Astrocyte (in vitro differentiated cells and primary cell): ENCODE results near the gene CD160. TPM values are rescaled to one million over a fixed set of nuclear protein-coding genes. Genes with fewer than 3 reads are reported as not detected.
A peak's percentile ranks its signal among the peaks of the same experiment; 100 is the strongest.
"Not testable (repeated sequence)": the region's sequence is repeated elsewhere in the genome, so short reads cannot be mapped to it uniquely, and the experiment has no call there.

ENCODE experiments used
- DNase-seq: peaks from one replicate; pipeline ENCODE4 v3.0.0-alpha.2; 2010; ENCODE audit warnings: low read depth
- FAIRE-seq: peaks from 2 replicates; lab custom pipeline; 2011; peaks lifted over from hg19 to GRCh38; lab: Jason Lieb, UNC
- H2AFZ ChIP-seq: 2 replicates; pipeline ENCODE4 v1.6.0; 2012; ENCODE audit warnings: low read depth, low read length, inconsistent platforms
- H3K27ac ChIP-seq: 2 replicates; pipeline ENCODE4 v1.5.1; 2011; ENCODE audit warnings: low read depth, low read length, inconsistent platforms
- H3K27me3 ChIP-seq: 2 replicates; pipeline ENCODE4 v1.6.0; 2011; ENCODE audit warnings: low read length, inconsistent platforms; ENCODE audit not compliant: insufficient read depth
- H3K36me3 ChIP-seq: 2 replicates; pipeline ENCODE4 v1.5.1; 2011; ENCODE audit warnings: low read length, inconsistent platforms; ENCODE audit not compliant: insufficient read depth
- H3K4me1 ChIP-seq: 2 replicates; pipeline ENCODE4 v1.5.1; 2011; ENCODE audit warnings: low read length, inconsistent platforms; ENCODE audit not compliant: insufficient read depth
- H3K4me2 ChIP-seq: 2 replicates; pipeline ENCODE4 v1.6.0; 2012; ENCODE audit warnings: low read length, inconsistent platforms
- H3K4me3 ChIP-seq: 2 replicates; pipeline ENCODE4 v1.5.1; 2011; ENCODE audit warnings: low read depth, mild to moderate bottlenecking, low read length, inconsistent platforms; ENCODE audit not compliant: insufficient read depth
- H3K79me2 ChIP-seq: 2 replicates; pipeline ENCODE4 v1.6.0; 2012; ENCODE audit warnings: mild to moderate bottlenecking, low read length, inconsistent platforms; ENCODE audit not compliant: insufficient read depth
- H3K9ac ChIP-seq: 2 replicates; pipeline ENCODE4 v1.6.0; 2012; ENCODE audit warnings: mild to moderate bottlenecking, low read length, inconsistent platforms
- H3K9me3 ChIP-seq: 2 replicates; pipeline ENCODE4 v1.5.1; 2012; ENCODE audit warnings: low read depth, mild to moderate bottlenecking, low read length, inconsistent platforms; ENCODE audit not compliant: insufficient read depth
- H4K20me1 ChIP-seq: 2 replicates; pipeline ENCODE4 v1.6.0; 2012; ENCODE audit warnings: low read length, inconsistent platforms; ENCODE audit not compliant: insufficient read depth
- H3K27ac Mint-ChIP-seq: one replicate; pipeline ENCODE4 v1.8.0; 2021; ENCODE audit warnings: mild to moderate bottlenecking, mixed read lengths; ENCODE audit not compliant: unreplicated experiment
- H3K27me3 Mint-ChIP-seq: one replicate; pipeline ENCODE4 v1.8.0; 2021; ENCODE audit warnings: low read depth, mixed read lengths; ENCODE audit not compliant: unreplicated experiment
- H3K36me3 Mint-ChIP-seq: one replicate; pipeline ENCODE4 v1.8.0; 2021; ENCODE audit warnings: low read depth, mixed read lengths; ENCODE audit not compliant: unreplicated experiment
- H3K4me1 Mint-ChIP-seq: one replicate; pipeline ENCODE4 v1.8.0; 2021; ENCODE audit warnings: low read depth, mixed read lengths; ENCODE audit not compliant: unreplicated experiment
- H3K4me3 Mint-ChIP-seq: one replicate; pipeline ENCODE4 v1.8.0; 2021; ENCODE audit warnings: mild to moderate bottlenecking, moderate library complexity, mixed read lengths; ENCODE audit not compliant: unreplicated experiment
- H3K9me3 Mint-ChIP-seq: one replicate; pipeline ENCODE4 v1.8.0; 2021; ENCODE audit warnings: mild to moderate bottlenecking, mixed read lengths; ENCODE audit not compliant: unreplicated experiment
- CTCF ChIP-seq: IDR thresholded peaks from 2 replicates; pipeline ENCODE4 v1.5.1; 2011; ENCODE audit warnings: low read depth, mild to moderate bottlenecking, inconsistent platforms, low read length, moderate library complexity; ENCODE audit not compliant: insufficient read depth
- EZH2 ChIP-seq: IDR thresholded peaks from 2 replicates; pipeline ENCODE4 v1.6.1; 2012; ENCODE audit warnings: mild to moderate bottlenecking, low read length, inconsistent platforms; ENCODE audit not compliant: insufficient read depth
- total RNA-seq: library from RNA; stranded (reverse); gene quantifications from 2 replicates; pipeline ENCODE4 v1.2.1, GENCODE V29; 2021

The CD160 gene
- total RNA-seq, 1 donor from 2014 or later, result not detected

GRCh38 chr1:145716641-145717345 is 2.5 kb upstream of the CD160 start:
- no peak overlapping the region for H3K9ac ChIP-seq
- no peak for FAIRE-seq
- no peak overlapping the region for H3K27ac Mint-ChIP-seq

GRCh38 chr1:145717833-145718232 is 1.5 kb upstream of the CD160 start:
- Histone ChIP-seq H4K20me1 (no peaks in the 10 kb centered on the region), H3K9ac (no peak overlapping the region), H3K4me1 (peaks cover 14% of the 10 kb centered on the region), H3K27ac (no peak overlapping the region), H3K79me2 (no peaks in the 10 kb centered on the region), H3K36me3 (no peaks in the 10 kb centered on the region), H3K9me3 (no peaks in the 10 kb centered on the region), H3K4me2 (no peak overlapping the region), H3K27me3 (no peaks in the 10 kb centered on the region), H3K4me3 (no peak overlapping the region), H2AFZ (no peak overlapping the region)
- TF ChIP-seq CTCF (no peak), EZH2 (no peak)
- no peak overlapping the region for H3K27ac Mint-ChIP-seq
- no peaks in the 10 kb centered on the region for H3K36me3 Mint-ChIP-seq
- DNase-seq, result no peak
- no peaks in the 10 kb centered on the region for H3K9me3 Mint-ChIP-seq
- H3K27me3 Mint-ChIP-seq, result peaks cover 4% of the 10 kb centered on the region
- FAIRE-seq, result no peak
- H3K4me3 Mint-ChIP-seq, result no peak overlapping the region
- peaks cover 19% of the 10 kb centered on the region for H3K4me1 Mint-ChIP-seq

More at GRCh38 chr1:145716641-145717345, 2.5 kb upstream of the CD160 start:
- no peaks in the 10 kb centered on the region for H3K36me3 ChIP-seq
- TF ChIP-seq CTCF (no peak), EZH2 (no peak)
- no peak for DNase-seq
- H3K36me3 Mint-ChIP-seq, result no peaks in the 10 kb centered on the region
- no peak overlapping the region for H3K4me2 ChIP-seq
- no peak overlapping the region for H3K4me3 Mint-ChIP-seq
- H2AFZ ChIP-seq, result peak overlapping the region; percentile 32
- H3K9me3 ChIP-seq, result no peaks in the 10 kb centered on the region
- no peaks in the 10 kb centered on the region for H3K27me3 ChIP-seq
- no peaks in the 10 kb centered on the region for H4K20me1 ChIP-seq
- H3K9me3 Mint-ChIP-seq, result no peaks in the 10 kb centered on the region
- no peak overlapping the region for H3K4me3 ChIP-seq
- H3K4me1 ChIP-seq, result peaks cover 14% of the 10 kb centered on the region
- H3K27me3 Mint-ChIP-seq, result peaks cover 4% of the 10 kb centered on the region
- no peak overlapping the region for H3K27ac ChIP-seq
- peaks cover 19% of the 10 kb centered on the region for H3K4me1 Mint-ChIP-seq
- no peaks in the 10 kb centered on the region for H3K79me2 ChIP-seq

GRCh38 chr1:145718465-145718864 is 834 bp upstream of the CD160 start:
- H3K9me3 Mint-ChIP-seq, H3K27me3 Mint-ChIP-seq, H3K4me3 Mint-ChIP-seq, H2AFZ ChIP-seq, DNase-seq, H3K9ac ChIP-seq, H3K27ac ChIP-seq, H3K4me2 ChIP-seq, H3K79me2 ChIP-seq, H3K4me3 ChIP-seq, H3K36me3 Mint-ChIP-seq, H3K27me3 ChIP-seq, H4K20me1 ChIP-seq, H3K36me3 ChIP-seq, FAIRE-seq, H3K27ac Mint-ChIP-seq, H3K9me3 ChIP-seq: not testable (repeated sequence)
- H3K4me1 ChIP-seq, result peaks cover 14% of the 10 kb centered on the region
- H3K4me1 Mint-ChIP-seq, result peaks cover 19% of the 10 kb centered on the region
